ENCODE results near the gene GP5.

- TF ChIP-seq ZNF274 (IDR thresholded peaks at IDR 0.05; ENCODE audit: low read depth, low read length) (no peak), SUZ12 (IDR thresholded peaks at IDR 0.05; ENCODE audit: extremely low read depth, insufficient read depth, insufficient read length) (no peak), YY1 (IDR thresholded peaks at IDR 0.05; ENCODE audit: insufficient read depth, insufficient read length) (no peak)
Measured at GRCh38 chr3:194355379-194355778, 43.7 kb downstream of the GP5 start.
